GM19035 (cell line): ENCODE data around the gene SLAMF1.
A peak's percentile ranks its signal among the peaks of the same experiment; 100 is the strongest.
"Not testable (repeated sequence)": the region's sequence is repeated elsewhere in the genome, so short reads cannot be mapped to it uniquely, and the experiment has no call there.

ENCODE experiments used
- ATAC-seq: cut with Tn5 transposase; IDR thresholded peaks from one replicate; pipeline ENCODE4 v1.9.1; 2021; ENCODE audit not compliant: unreplicated experiment

SLAMF1 gene

GRCh38 chr1:160665330-160666078 is 18.7 kb upstream of the SLAMF1 start:
- no peak for ATAC-seq

- peak; percentile 59 for ATAC-seq
These were observed 17.8 kb upstream of the SLAMF1 start for GRCh38 chr1:160664573-160665051.

GRCh38 chr1:160662910-160663309 is 16.1 kb upstream of the SLAMF1 start:
- ATAC-seq, result no peak

GRCh38 chr1:160659566-160659965 is 12.7 kb upstream of the SLAMF1 start:
- ATAC-seq, result no peak

GRCh38 chr1:160658814-160659193 is 12.0 kb upstream of the SLAMF1 start:
- ATAC-seq, result no peak

GRCh38 chr1:160658162-160658813 is 11.4 kb upstream of the SLAMF1 start:
- ATAC-seq, result no peak

- no peak for ATAC-seq
These were observed 10.5 kb upstream of the SLAMF1 start for GRCh38 chr1:160657250-160657781.

- no peak for ATAC-seq
These were observed 9.9 kb upstream of the SLAMF1 start for GRCh38 chr1:160656737-160657136.

GRCh38 chr1:160653620-160654016 is 6.8 kb upstream of the SLAMF1 start:
- ATAC-seq, result no peak

- ATAC-seq, result no peak
These were observed 6.2 kb upstream of the SLAMF1 start for GRCh38 chr1:160652924-160653619.

- not testable (repeated sequence) for ATAC-seq
These were observed 5.3 kb upstream of the SLAMF1 start for GRCh38 chr1:160652065-160652641.

- no peak for ATAC-seq
These were observed 4.7 kb upstream of the SLAMF1 start for GRCh38 chr1:160651433-160652064.

GRCh38 chr1:160647329-160647720 is 481 bp upstream of the SLAMF1 start:
- ATAC-seq, result peak; percentile 6

- no peak for ATAC-seq
These were observed 664 bp downstream of the SLAMF1 start for GRCh38 chr1:160646180-160646579.

GRCh38 chr1:160645386-160646130 is 1.3 kb downstream of the SLAMF1 start:
- no peak for ATAC-seq

GRCh38 chr1:160644399-160644798 is 2.4 kb downstream of the SLAMF1 start:
- no peak for ATAC-seq

GRCh38 chr1:160643138-160643537 is 3.7 kb downstream of the SLAMF1 start:
- ATAC-seq, result no peak

- no peak for ATAC-seq
These were observed 4.6 kb downstream of the SLAMF1 start for GRCh38 chr1:160642281-160642644.

GRCh38 chr1:160641323-160642280 is 5.2 kb downstream of the SLAMF1 start:
- no peak for ATAC-seq
